HG02571 (cell line): ENCODE data around the gene HSPA1B.

Source experiments
- ATAC-seq: cut with Tn5 transposase; IDR thresholded peaks from one replicate; pipeline ENCODE4 v1.9.1; 2021; ENCODE audit warnings: mild to moderate bottlenecking, moderate library complexity; ENCODE audit not compliant: unreplicated experiment

The HSPA1B gene

DNA sequence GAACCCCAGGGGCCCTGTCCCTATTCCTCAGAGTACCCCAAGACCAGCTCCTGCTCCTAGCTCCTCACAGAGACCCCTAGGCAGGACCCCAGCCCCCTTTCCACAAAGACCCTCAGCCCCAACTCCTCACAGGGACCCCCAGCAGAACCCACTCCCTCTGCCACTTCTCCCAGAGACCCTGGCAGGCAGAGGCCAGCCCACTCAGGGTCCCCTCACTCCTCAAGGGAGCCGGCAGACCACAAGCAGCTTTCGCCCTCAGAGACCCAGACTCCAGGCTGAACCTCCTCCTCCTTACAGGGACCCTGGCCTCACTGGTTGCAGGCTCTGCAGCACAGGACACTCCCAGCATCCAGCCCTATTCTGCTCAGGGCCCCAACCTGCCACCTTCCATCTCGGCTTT is 50.7 kb downstream of the HSPA1B start:
- no peak for ATAC-seq

DNA sequence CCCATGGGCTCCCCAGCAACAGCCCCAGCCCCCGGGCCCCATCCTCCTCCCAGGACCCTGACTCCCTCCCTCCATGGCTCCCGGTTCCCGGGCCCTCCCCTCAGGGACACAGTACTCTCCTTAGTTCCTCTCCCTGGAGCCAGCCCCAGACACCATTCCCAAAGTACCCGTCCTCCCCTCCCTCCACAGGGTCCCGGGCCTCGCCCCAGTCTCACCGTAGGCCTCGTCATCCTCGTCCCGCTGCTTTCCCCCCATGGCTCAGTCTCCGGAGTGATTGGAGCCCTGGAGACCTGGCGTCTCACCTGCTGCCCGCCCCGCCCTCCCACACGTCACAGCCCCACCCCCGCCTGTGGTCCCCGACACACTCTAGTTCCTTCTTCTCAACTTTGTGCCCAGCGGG is 51.2 kb downstream of the HSPA1B start, which contains the start of gene SLC44A4:
Gene SLC44A4, minus strand, starts transcription at position 272 of the 400 bp plus-strand sequence. Its CDS starts 17 bp downstream, at position 255.
- no peak for ATAC-seq

DNA sequence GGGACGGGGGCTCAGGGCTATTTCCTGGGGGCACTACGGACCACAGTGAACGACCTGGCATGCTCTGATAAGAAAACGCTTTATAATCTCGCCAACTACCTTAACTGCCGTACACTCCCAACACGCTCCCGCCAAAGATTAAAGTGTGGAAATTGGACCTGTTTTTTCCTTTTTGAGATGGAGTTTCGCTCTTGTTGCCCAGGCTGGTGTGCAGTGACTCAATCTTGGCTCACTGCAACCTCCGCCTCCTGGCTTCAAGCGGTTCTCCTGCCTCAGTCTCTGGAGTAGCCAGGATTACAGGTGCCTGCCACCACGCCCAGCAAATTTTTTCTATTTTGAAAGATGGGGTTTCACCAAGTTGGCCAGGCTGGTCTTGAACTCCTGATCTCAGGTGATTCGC is 51.6 kb downstream of the HSPA1B start:
- no peak for ATAC-seq
